Natural killer cell (primary cell): Measurements from ENCODE around the gene RPA4. TPM values are rescaled to one million over a fixed set of nuclear protein-coding genes. Genes with fewer than 3 reads are reported as not detected.

Experiments
- ATAC-seq, 3 donors: fragments of 150-1000 bp in 2 of 3; fragments of 200-7000 bp in 1 of 3; cut with Tn5 transposase; 1 replicate in 1 of 3; 2 replicates in 2 of 3; pipeline ENCODE4 v1.10.0; 2021; ENCODE audit warnings: mild to moderate bottlenecking in 2 of 3, moderate library complexity in 2 of 3
- DNase-seq, 2 donors: peaks; one replicate each; pipeline versions ENCODE4 v3.0.0 to v3.0.0-alpha.2; 2013 to 2021; ENCODE audit warnings: mixed read lengths in 1 of 2
- H3K27ac ChIP-seq: one replicate; pipeline ENCODE4 v1.5.1; 2013; ENCODE audit warnings: mild to moderate bottlenecking, low read length
- H3K27me3 ChIP-seq: one replicate; pipeline ENCODE4 v1.6.1; 2013; ENCODE audit warnings: low read length; ENCODE audit not compliant: control insufficient read depth, insufficient read depth
- H3K36me3 ChIP-seq: one replicate; pipeline ENCODE4 v1.6.1; 2013; ENCODE audit warnings: low read length; ENCODE audit not compliant: control insufficient read depth, insufficient read depth
- H3K4me1 ChIP-seq: one replicate; pipeline ENCODE4 v1.6.1; 2013; ENCODE audit warnings: low read length; ENCODE audit not compliant: control insufficient read depth, insufficient read depth
- H3K4me3 ChIP-seq: one replicate; pipeline ENCODE4 v1.5.1; 2013; ENCODE audit warnings: low read length
- H3K9me3 ChIP-seq: one replicate; pipeline ENCODE4 v1.6.1; 2013; ENCODE audit warnings: low read length; ENCODE audit not compliant: control insufficient read depth, insufficient read depth
- H3K27ac Mint-ChIP-seq, 2 donors: one replicate each; pipeline ENCODE4 v1.8.0; 2022; ENCODE audit warnings: mild to moderate bottlenecking in 2 of 2, mixed read lengths in 2 of 2, moderate library complexity in 1 of 2
- H3K27me3 Mint-ChIP-seq, 2 donors: one replicate each; pipeline ENCODE4 v1.8.0; 2022; ENCODE audit warnings: low read depth in 2 of 2, mixed read lengths in 2 of 2
- H3K36me3 Mint-ChIP-seq: one replicate; pipeline ENCODE4 v1.8.0; 2022; ENCODE audit warnings: mixed read lengths
- H3K4me1 Mint-ChIP-seq, 2 donors: one replicate each; pipeline ENCODE4 v1.8.0; 2022; ENCODE audit warnings: mixed read lengths in 2 of 2
- H3K4me3 Mint-ChIP-seq: one replicate; pipeline ENCODE4 v1.8.0; 2022; ENCODE audit warnings: mild to moderate bottlenecking, moderate library complexity, mixed read lengths
- H3K9me3 Mint-ChIP-seq, 2 donors: one replicate each; pipeline ENCODE4 v1.8.0; 2022; ENCODE audit warnings: mixed read lengths in 2 of 2
- WGBS: methylation state at CpG from one replicate; pipeline ENCODE4 v1.1.7; 2013; ENCODE audit warnings: missing lambda C conversion rate; ENCODE audit not compliant: insufficient coverage; 5-methylcytosine and 5-hydroxymethylcytosine counted together
- intact Hi-C: fragments of 100-400 bp; cut with micrococcal nuclease; formaldehyde crosslinking; loops from one replicate; pipeline ENCODE4 v1.14.2; 2022
- total RNA-seq, 4 donors: library from RNA; stranded (reverse); fragments of 120-200 nt in 1 of 4; gene quantifications; one replicate each; pipeline versions ENCODE4 v1.2.3 to v1.2.4, GENCODE V29; 2013 to 2022
- TF ChIP-seq, protein P1 (sequence below): fragments of 200-600 bp; IDR thresholded peaks from one replicate; pipeline ENCODE4 v1.8.0; 2022; ENCODE audit warnings: antibody characterized with exemption

RPA4 gene
- total RNA-seq, 3 donors from 2014 or later (not counting 1 experiment from before 2014, with no cell fraction given), result 0.99 to 1.5 (median 1.3) TPM

DNA sequence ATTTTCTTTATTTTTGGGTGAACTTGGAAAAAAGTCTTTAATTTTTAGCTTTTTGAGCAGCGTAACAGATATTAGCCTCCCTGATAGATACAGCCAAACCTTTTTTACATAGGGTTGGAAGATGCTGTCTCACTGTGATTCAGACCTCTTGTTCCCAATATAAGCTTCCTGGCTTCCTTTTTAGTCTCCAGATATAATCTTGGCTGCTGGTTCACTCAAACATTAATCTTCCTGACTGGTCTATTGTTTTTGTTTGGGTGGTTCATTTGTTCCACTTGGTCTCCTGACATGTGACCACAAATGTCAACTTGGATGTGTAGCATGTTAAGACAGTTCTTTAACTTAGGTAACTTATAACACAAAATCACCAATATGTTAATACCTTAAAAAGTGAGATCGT lies 23.0 kb downstream of the RPA4 start:
- H3K36me3 ChIP-seq, result no peaks in the 10 kb centered on the region
- no peak for DNase-seq
- intact Hi-C loops, result no loop called here
- TF ChIP-seq, protein P1, sequence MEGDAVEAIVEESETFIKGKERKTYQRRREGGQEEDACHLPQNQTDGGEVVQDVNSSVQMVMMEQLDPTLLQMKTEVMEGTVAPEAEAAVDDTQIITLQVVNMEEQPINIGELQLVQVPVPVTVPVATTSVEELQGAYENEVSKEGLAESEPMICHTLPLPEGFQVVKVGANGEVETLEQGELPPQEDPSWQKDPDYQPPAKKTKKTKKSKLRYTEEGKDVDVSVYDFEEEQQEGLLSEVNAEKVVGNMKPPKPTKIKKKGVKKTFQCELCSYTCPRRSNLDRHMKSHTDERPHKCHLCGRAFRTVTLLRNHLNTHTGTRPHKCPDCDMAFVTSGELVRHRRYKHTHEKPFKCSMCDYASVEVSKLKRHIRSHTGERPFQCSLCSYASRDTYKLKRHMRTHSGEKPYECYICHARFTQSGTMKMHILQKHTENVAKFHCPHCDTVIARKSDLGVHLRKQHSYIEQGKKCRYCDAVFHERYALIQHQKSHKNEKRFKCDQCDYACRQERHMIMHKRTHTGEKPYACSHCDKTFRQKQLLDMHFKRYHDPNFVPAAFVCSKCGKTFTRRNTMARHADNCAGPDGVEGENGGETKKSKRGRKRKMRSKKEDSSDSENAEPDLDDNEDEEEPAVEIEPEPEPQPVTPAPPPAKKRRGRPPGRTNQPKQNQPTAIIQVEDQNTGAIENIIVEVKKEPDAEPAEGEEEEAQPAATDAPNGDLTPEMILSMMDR, result no peak
- H3K27ac ChIP-seq, result no peak overlapping the region
- no peak overlapping the region for H3K4me3 ChIP-seq
- no peaks in the 10 kb centered on the region for H3K9me3 ChIP-seq
- no CpG with 5 or more reads among the region's 2 CpGs for WGBS
- Mint-ChIP-seq H3K36me3 (no peaks in the 10 kb centered on the region), H3K27ac (no peak overlapping the region), H3K9me3 (no peaks in the 10 kb centered on the region), H3K4me3 (no peak overlapping the region), H3K4me1 (no peaks in the 10 kb centered on the region), H3K27me3 (no peaks in the 10 kb centered on the region)
- ATAC-seq, result no peak
- H3K4me1 ChIP-seq, result no peaks in the 10 kb centered on the region
- H3K27me3 ChIP-seq, result no peaks in the 10 kb centered on the region

DNA sequence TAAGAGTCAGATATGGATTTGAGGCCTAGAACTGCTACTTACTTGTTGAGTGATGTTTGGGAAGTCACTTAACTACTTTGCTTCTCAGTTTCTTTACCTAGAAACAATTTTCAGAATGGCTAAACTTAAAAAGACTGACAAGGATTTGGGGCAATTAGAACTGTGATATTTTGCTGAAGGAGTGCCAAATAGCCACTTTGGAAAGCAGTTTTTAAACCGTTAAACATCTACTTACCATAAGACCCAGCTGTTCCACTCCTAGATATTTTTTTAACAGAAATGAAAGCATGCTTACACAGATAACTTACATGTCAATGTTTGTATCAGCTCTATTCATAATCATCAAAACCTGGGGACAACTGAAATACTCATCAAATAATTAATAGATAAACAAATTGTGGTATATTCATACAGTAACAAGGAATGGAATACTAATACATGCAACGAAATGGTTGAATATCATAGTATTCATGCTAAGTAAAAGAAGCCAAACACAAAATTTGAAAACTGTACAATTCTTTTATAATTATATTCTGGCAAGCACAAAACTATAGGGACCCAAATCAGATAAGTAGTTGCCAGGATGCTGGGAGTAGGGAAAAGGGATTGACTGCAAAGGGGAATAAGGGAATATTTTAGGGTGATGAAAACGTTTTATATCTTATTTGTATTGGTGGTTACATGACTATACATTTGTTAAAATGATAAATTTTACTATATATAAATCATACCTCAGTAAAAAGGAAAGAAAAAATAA lies 24.0 kb downstream of the RPA4 start:
- ATAC-seq (no peak), DNase-seq (no peak)
- intact Hi-C loops, result no loop called here
- TF ChIP-seq, protein P1, result no peak
- no peak overlapping the region for H3K27ac Mint-ChIP-seq
- no peaks in the 10 kb centered on the region for H3K36me3 Mint-ChIP-seq
- Histone ChIP-seq H3K27ac (no peak overlapping the region), H3K4me3 (no peak overlapping the region), H3K9me3 (no peaks in the 10 kb centered on the region), H3K4me1 (no peaks in the 10 kb centered on the region), H3K27me3 (no peaks in the 10 kb centered on the region), H3K36me3 (no peaks in the 10 kb centered on the region)
- H3K4me3 Mint-ChIP-seq, result no peak overlapping the region
- no peaks in the 10 kb centered on the region for H3K27me3 Mint-ChIP-seq
- WGBS, result 89% methylated on average over 1 of the region's 3 CpGs
- H3K4me1 Mint-ChIP-seq, result no peaks in the 10 kb centered on the region
- H3K9me3 Mint-ChIP-seq, result no peaks in the 10 kb centered on the region

DNA sequence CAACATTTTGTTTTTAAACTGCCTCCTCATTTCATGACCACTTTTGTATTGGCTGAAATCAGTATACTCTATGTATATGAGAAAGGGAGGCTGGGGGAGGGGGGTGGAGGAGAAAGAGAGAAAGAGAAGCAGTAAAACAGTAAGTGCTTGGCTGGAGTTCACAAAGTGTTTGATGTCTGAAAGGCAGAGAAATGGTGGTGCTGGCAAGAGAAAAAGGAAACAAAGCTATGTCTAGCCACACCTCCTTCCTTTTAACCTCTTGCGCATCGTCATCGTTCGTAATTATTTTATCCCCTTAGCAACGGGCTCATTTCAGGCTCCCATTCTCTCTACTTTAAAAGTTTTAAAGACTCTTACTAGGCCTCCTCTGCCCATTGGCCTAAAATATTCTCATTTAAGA lies 25.6 kb downstream of the RPA4 start:
- Histone ChIP-seq H3K4me3 (no peak overlapping the region), H3K27me3 (no peaks in the 10 kb centered on the region), H3K9me3 (no peaks in the 10 kb centered on the region), H3K27ac (no peak overlapping the region), H3K4me1 (no peaks in the 10 kb centered on the region), H3K36me3 (no peaks in the 10 kb centered on the region)
- Mint-ChIP-seq H3K4me1 (no peaks in the 10 kb centered on the region), H3K9me3 (no peaks in the 10 kb centered on the region), H3K4me3 (no peak overlapping the region), H3K27ac (no peak overlapping the region), H3K36me3 (no peaks in the 10 kb centered on the region), H3K27me3 (no peaks in the 10 kb centered on the region)
- TF ChIP-seq, protein P1, result no peak
- intact Hi-C loops, result no loop called here
- no peak for ATAC-seq
- WGBS, result 90% methylated on average over 5 of the region's 5 CpGs
- DNase-seq, result no peak

DNA sequence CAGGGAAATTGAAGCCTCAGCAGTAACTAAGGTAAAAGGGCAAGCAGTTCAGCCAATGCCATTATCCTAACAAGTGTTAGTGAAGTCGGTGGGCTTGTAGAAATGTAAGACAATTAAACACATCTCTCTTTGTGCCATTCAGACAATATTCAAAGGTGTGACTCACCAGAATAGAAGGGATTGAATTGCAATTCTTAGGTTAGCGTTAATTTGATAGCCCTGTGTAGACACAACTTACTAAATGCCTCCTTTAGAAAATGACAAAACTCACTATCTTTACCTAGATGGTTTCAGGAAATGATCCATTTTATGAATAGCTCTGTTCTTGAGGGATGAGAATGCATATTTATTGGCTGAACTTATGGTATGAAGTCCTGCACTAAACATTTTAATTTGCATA lies 35.2 kb downstream of the RPA4 start:
- Histone ChIP-seq H3K9me3 (no peaks in the 10 kb centered on the region), H3K36me3 (no peaks in the 10 kb centered on the region), H3K4me1 (no peaks in the 10 kb centered on the region), H3K27me3 (no peaks in the 10 kb centered on the region), H3K27ac (no peak overlapping the region), H3K4me3 (no peak overlapping the region)
- ATAC-seq (no peak), DNase-seq (no peak)
- intact Hi-C loops, result no loop called here
- no peaks in the 10 kb centered on the region for H3K36me3 Mint-ChIP-seq
- no peaks in the 10 kb centered on the region for H3K9me3 Mint-ChIP-seq
- H3K27ac Mint-ChIP-seq, result no peak overlapping the region
- TF ChIP-seq, protein P1, result no peak
- H3K4me3 Mint-ChIP-seq, result no peak overlapping the region
- WGBS, result 80% methylated on average over 1 of the region's 2 CpGs
- H3K4me1 Mint-ChIP-seq, result no peaks in the 10 kb centered on the region
- no peaks in the 10 kb centered on the region for H3K27me3 Mint-ChIP-seq
